ENCODE data around the gene RIMBP2. TPM values are rescaled to one million over a fixed set of nuclear protein-coding genes. Genes with fewer than 3 reads are reported as not detected.

The RIMBP2 gene
- total RNA-seq, 1 donor from 2014 or later, result not detected

DNA sequence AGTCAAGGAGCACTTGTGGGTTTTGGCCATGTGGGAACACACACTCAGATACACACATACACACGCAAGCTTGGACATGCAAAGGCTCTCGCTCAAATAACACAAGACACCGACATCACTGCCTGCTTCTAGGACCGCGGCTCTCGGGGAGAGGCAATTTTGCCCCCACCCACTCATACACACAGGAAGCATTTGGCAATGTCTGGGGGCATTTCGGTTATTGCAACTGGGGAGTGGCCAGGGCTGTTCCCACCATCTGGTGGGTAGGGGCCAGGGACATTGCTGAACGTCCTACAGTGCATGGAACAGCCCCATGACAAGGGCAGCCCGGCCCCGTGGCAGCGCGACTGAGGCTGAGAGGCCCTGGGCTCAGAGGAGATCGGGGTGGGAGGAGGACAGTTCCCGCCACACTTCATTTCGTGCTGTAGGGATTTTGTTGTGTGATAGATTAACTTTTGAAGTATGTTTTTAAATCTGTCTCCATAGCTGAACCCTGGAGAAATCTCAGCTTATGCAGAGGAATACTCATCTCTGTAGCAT lies 35.6 kb downstream of the RIMBP2 start:
- no peak for DNase-seq

DNA sequence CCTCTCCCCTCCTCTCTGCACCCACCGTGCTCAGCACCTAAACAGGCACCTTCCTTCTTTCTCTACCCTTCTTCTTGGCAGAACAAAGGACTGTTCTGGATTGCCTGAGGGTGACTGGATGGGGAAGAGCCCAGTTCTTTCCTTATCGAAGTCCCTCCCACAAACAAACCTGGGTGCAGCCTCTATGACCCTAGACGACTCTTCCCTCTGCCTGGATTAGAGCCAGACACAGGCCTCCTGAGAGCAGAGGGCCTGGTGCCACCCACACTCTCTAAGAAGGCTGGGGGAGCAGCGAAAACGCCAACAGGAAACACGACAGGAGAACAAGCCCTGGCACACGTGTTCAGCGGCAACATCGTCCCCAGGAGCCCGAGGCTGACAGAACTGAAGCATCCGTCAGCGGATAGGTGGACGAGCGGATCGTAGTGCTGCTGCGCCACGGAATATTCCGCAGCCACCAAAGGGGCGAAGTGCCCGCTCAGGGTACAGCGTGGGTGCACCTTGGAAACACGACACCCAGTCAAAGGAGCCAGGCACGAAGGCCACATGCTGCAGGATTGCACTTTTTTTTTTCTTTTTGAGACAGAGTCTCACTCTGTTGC lies 38.0 kb downstream of the RIMBP2 start:
- no peak for DNase-seq

DNA sequence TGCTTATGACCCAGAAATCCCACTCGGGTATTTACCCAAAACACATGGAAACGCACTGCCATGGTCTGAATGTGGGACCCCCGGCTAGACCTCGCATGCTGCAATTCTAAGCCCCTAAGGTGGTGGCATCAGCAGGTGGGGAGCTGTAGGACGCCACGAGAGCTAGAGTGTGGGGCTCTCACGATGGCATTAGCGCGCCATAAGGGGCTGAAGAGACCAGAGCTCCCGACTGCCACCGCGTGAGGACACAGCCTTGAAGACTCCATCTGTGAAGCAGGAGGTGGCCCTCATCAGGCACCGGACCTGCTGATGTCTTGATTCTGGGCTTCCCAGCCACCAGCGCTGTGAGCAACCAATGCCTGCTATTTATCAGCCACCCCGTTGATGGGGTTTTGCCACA lies 40.3 kb downstream of the RIMBP2 start:
- DNase-seq, result no peak

DNA sequence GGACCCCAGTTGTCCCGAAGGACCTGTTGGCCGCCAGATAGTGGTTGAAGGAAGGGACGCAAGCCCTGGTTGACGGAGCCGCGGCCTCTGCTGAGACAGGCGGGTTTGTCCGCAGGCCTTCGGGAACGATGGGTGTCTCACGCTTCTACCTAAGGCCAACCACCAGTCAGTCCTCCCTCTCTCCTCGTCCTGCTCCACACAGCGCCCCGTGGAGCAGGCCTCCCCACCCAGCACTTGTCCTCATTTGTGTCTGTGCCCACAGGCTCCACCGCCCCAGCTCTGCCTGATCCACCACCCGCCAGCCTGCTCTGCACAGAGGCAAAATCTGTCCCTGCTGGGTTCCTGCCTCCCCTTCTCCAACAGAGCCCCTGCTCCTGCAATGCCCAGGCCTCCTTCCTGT lies 41.0 kb downstream of the RIMBP2 start:
- DNase-seq, result no peak

DNA sequence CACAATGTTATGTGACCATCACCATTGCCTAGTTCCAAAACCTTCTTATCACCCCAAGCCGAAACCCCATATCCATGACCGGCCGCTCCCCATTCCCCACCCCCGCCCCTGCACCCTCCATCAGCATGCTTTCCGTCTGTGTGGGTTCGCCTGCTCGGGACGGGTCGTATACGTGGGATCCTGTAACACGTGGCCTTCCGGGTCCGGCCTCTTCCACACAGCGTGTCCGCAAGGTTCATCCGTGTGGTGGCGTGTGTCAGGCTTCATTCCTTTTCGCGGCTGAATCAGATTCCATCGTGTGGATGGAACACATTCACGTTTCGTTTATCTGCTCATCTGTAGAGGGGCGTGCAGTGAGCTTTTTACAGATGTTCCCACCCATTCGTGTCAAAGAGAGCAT lies 41.4 kb downstream of the RIMBP2 start:
- no peak for DNase-seq

DNA sequence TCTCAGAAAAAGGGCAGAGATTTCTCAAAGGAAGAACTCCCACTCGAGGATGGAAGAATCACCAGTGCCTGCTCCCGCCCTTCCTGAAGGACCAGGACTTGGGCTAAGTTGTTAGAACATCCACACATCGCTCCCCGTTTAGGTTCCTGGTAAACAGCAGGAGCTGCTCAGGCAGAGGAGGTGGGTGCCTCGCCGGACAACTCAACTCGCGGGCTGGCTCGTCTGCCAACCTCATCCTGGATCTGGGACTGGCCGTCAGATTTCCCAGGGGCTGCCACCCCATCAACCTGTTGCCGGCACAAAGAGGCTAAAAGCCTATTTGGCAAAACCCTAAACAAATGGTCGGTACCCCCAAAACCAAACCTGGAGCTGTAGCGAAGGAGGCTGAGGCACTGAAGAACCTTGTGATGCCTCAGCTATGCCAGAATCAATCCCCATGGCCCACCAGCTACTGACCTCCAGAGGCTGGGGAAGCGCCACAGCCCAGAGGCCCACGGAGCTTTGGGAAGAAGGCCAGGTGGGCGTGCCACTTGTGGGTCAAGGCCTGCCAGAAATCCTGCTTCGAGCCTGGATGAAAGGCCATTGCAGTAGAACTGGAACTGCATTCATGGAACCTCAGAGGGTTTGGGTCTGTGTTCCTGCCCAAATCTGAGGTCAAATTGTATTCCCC lies 42.9 kb downstream of the RIMBP2 start:
- DNase-seq, result no peak

GRCh38 chr12:130672089-130672820 lies 43.8 kb downstream of the RIMBP2 start:
- DNase-seq, result no peak

DNA sequence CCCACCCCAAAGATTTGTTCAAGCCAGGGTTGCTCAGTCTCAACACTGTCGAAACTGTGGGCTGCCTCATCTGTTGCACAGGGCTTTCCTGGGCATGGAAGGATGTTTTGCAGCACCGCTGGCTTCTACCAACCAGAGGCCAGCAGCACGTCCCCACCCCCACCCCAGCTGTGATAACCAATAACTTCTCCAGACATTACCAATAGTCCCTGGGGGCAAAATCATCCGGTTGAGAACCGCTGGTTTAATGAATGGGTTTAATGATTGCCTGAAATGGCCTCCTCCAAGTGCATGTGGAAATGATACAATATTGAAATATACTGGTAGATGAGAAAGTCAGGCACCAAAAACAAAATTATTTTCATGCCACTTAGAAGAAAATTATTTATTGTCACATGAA lies 44.5 kb downstream of the RIMBP2 start:
- DNase-seq, result no peak

GRCh38 chr12:130669797-130670196 lies 46.3 kb downstream of the RIMBP2 start:
- no peak for DNase-seq

- DNase-seq, result no peak
Observed at GRCh38 chr12:130669205-130669557, 46.9 kb downstream of the RIMBP2 start.

GRCh38 chr12:130668286-130669204 lies 47.6 kb downstream of the RIMBP2 start:
- DNase-seq, result no peak

- no peak for DNase-seq
Observed at GRCh38 chr12:130667421-130667960, 48.6 kb downstream of the RIMBP2 start.

DNA sequence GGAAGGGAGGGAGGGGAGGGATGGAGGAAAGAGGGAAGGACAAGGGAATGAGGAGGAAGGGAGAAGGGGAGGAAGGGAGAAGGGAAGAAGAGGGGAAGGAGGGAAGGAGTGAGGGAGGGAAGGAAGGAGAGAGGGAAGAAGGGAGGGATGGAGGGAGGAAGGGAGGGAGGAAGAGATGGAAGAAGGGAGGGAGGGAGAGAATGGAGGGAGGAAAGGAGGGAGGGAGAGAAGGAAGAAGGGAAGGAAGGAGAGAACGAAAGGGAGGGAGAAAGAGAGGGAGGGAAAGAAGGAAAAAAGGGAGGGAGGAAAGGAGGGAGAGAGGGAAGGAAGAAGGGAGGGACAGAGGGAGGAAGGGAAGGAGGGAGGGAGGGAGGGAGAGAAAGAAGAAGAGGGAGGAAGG lies 49.5 kb downstream of the RIMBP2 start:
- no peak for DNase-seq

DNA sequence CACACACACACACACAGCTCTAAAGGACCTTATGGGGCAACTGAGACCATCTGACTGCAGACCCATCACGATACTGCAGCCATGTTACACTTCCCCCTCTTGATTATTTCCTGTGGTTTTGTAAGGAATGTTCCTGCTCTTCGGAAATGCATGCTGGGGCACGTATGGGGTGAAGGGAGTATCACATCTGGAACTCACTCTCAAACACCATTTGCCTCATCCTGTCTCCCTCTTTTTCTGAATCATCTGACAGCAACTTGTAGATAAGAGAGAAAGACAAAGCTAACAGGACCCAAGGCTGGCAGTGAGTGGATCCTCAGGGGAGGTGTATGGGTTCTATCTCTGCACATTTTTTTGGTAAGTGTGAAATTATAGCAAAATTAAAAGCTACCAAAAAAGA lies 50.3 kb downstream of the RIMBP2 start:
- DNase-seq, result no peak

DNA sequence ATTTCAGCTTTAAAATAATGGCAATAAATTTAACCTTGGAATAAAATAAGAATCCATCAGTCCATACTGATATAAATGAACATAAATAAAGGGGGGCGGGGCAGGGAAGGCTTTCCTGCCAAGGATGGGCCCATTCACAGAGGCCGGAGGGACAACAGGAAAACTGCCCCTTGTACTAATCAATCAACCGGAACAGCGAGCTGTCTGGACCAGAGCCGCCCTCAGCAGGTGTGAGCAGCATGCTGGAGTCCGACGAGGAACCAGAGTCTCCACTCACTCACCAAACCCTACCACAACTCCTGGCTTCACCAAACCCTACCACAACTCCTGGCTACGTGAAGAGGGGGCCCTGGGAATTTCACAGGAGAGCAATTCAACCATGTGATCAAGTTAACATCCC lies 51.3 kb downstream of the RIMBP2 start:
- no peak for DNase-seq

- DNase-seq, result no peak
Observed at GRCh38 chr12:130664252-130664651, 51.8 kb downstream of the RIMBP2 start.

GRCh38 chr12:130663514-130663913 lies 52.6 kb downstream of the RIMBP2 start:
- no peak for DNase-seq

GRCh38 chr12:130661486-130662255 lies 54.4 kb downstream of the RIMBP2 start:
- no peak for DNase-seq

DNA sequence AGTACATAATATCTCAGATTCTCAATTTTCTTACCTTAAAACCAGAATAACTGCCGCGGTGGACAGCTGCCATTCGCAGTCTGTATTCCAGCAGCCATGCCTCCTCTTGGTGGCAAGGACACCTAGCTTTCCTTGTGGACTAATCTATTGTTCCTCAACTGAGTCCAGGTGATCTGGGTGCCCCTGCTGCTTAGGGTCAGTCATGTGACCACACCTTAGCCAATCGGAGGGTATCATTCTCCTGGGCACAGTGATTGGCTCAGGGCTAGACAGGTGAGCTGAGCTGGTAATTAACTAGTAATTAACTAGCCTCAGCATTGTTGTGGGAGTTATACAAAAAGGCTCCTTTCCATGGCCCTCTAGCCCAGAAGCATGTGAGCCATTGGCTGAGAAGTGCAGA lies 55.0 kb downstream of the RIMBP2 start:
- no peak for DNase-seq

DNA sequence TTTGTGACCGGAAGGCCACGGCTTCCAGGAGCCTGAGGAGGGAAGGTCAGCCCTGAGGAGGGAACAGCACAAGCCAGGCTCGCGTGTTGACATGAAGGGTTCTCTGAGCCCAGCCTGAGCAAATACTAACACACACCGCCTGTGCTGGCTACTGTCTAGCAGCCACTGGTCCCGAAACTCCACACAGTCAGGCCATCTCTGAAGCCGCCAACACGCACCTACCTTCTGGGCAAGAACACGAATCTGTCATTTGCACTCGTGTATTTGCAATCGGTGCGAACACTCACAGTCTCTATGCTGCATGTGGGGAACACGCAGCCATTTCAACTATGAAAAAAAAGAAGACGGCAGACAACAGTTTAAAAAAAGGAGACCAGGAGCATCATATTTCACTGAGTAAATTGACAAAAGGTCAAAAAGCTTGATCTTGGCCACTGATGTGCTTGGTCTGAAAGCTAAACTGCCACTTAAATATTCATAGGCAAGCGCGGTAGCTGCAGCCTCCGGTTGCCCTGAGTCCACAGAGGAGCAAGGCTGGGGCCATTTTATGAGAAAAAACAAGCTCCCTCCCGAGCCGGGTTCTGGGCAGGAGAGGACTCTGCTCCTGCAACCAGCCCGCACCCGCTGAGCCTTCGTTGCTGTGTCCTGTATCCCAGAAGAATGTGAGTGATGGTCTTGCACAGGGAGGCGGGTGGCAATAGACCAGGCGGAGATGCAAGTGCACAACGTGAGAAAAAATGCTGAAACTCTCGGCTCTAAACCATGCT lies 57.8 kb downstream of the RIMBP2 start:
- no peak for DNase-seq

DNA sequence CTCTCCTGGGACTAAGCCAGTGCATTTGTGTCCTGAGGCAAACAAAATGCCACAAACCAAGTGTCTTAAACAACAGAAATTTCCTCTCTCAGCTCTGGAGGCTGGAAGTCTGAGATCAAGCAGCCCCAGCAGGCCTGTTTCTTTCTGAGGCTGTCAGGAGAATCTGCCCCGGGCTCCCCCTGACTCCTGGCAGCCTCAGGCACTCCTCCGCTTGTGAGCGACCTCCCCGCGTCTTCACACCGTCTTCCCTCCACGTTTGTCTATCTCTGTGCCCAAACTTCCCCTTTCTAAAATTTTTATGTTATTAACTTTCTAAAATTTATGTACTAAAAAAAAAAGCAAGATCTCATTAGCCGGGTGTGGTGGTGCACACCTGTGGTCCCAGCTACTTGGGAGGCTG lies 59.7 kb downstream of the RIMBP2 start:
- no peak for DNase-seq
